ENCODE measurements around the gene BAD. TPM values are rescaled to one million over a fixed set of nuclear protein-coding genes. Genes with fewer than 3 reads are reported as not detected.

Gene BAD
- total and polyA plus RNA-seq, 10 of the 15 experiments (the other 5 are each of a cell fraction or from before 2014, with no cell fraction given) = 1.5 to 67.2 (median 39.6) TPM

DNA sequence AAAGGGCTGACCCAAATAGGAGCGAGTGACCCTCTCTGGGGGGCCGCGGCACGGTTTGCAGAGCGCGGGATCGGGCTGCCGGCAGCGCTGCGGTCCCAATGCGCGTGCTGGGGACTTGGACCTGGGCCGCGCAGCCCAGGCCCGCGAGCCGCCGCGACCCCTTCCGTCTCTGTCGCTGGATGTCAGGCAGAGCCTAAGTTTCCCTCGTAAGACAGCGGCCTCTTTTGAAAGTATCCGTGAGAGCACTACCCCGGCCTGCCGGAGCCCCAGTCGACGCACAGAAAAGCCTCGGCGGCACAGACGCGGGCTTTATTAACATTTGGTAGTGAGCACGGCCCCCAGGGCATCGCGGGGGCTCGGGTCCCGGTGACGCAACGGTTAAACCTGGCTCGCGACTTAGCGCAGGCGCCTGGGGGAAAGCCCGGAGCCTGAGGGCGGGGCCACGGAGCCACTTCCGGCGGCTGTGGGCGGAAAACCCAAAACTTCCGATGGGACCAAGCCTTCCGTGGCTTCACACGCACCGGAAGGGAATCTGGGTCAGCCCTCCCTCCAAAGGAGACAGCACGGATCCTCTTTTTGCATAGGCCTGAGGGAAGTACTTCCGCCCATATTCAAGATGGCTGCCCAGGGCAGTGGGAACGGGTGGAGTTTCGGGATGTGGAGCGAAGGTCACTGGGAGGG lies 14.8 kb downstream of the BAD start:
- Histone ChIP-seq H3K9ac (ENCODE audit: control insufficient read depth, insufficient read depth, low read length) (peak overlapping the region; percentile 97), H4K20me1 (ENCODE audit: control insufficient read depth, insufficient read depth) (no peaks in the 10 kb centered on the region), H3K36me3 (ENCODE audit: control insufficient read depth in 2 of 2, insufficient read depth in 2 of 2, low read length in 1 of 2) (no peaks in the 10 kb centered on the region; a peak in 2 of 4 replicates), H2AFZ (ENCODE audit: control insufficient read depth, low read depth, low read length) (peak overlapping the region; percentile 45), H3K79me2 (ENCODE audit: control insufficient read depth, insufficient read depth, low read length) (peaks cover 19% of the 10 kb centered on the region), H3K4me2 (ENCODE audit: control insufficient read depth, insufficient read depth) (peak overlapping the region; percentile 100), H3K4me1 (ENCODE audit: control insufficient read depth, insufficient read depth, low read length) (peaks cover 12% of the 10 kb centered on the region), H3K27ac (ENCODE audit: control insufficient read depth, insufficient read depth) (peak overlapping the region; percentile 81), H3K4me3 (peak overlapping the region; percentile 96), H3K9me3 (replicated peaks; ENCODE audit: control insufficient read depth, insufficient read depth, low read length) (no peaks in the 10 kb centered on the region), H3K27me3 (replicated peaks in 1 of 2; ENCODE audit: control insufficient read depth in 2 of 2, insufficient read depth in 2 of 2, low read length in 1 of 2) (no peaks in the 10 kb centered on the region)
- FAIRE-seq (peak; percentile 85), ATAC-seq (peak; percentile 86), DNase-seq (ENCODE audit: low read depth, low spot score) (peak; percentile 98)
- ChIA-PET CTCF (interaction anchor here (0.6 to 5.7 kb wide), 13 partner anchors 9 to 87 kb away, joined by 3 to 147 read pairs (median 5); partner anchors contain the start of genes BAD, CATSPERZ, FERMT3 and GPR137), RAD21 (ENCODE audit: unreplicated experiment) (interaction anchor here (0.5 to 4.3 kb wide), 9 partner anchors 14 to 322 kb away, joined by 3 to 56 read pairs (median 5); partner anchors contain the start of genes ESRRA, FERMT3, FKBP2 and PPP1R14B), POLR2A (interaction anchor here (0.8 to 6.3 kb wide), 13 partner anchors 14 to 69 kb away, joined by 3 to 92 read pairs (median 5); partner anchors contain the start of genes BAD, CATSPERZ, ESRRA and FERMT3), SMC1A (ENCODE audit: uncharacterized antibody, unreplicated experiment) (interaction anchor here (0.6 to 4.6 kb wide), 10 partner anchors 9 to 63 kb away, joined by 3 to 41 read pairs (median 3); partner anchors contain the start of genes BAD, CATSPERZ, FERMT3 and GPR137)
- intact Hi-C loops (cut with micrococcal nuclease; ENCODE audit: unreplicated experiment) = loop anchor here (1.0 to 2.0 kb wide), 3 partner anchors 16 to 37 kb away; partner anchors contain the start of genes GPR137 and PLCB3
- BruUV-seq (replicated peaks) = TSS peak; percentile 84
- 1% methylated on average over 58 of the region's 58 CpGs for WGBS (ENCODE audit: insufficient coverage, insufficient replicate concordance, low lambda C conversion rate, missing lambda C conversion rate)
- in situ Hi-C loops (cut with MboI) = no loop called here
- TF ChIP-seq, protein P1, sequence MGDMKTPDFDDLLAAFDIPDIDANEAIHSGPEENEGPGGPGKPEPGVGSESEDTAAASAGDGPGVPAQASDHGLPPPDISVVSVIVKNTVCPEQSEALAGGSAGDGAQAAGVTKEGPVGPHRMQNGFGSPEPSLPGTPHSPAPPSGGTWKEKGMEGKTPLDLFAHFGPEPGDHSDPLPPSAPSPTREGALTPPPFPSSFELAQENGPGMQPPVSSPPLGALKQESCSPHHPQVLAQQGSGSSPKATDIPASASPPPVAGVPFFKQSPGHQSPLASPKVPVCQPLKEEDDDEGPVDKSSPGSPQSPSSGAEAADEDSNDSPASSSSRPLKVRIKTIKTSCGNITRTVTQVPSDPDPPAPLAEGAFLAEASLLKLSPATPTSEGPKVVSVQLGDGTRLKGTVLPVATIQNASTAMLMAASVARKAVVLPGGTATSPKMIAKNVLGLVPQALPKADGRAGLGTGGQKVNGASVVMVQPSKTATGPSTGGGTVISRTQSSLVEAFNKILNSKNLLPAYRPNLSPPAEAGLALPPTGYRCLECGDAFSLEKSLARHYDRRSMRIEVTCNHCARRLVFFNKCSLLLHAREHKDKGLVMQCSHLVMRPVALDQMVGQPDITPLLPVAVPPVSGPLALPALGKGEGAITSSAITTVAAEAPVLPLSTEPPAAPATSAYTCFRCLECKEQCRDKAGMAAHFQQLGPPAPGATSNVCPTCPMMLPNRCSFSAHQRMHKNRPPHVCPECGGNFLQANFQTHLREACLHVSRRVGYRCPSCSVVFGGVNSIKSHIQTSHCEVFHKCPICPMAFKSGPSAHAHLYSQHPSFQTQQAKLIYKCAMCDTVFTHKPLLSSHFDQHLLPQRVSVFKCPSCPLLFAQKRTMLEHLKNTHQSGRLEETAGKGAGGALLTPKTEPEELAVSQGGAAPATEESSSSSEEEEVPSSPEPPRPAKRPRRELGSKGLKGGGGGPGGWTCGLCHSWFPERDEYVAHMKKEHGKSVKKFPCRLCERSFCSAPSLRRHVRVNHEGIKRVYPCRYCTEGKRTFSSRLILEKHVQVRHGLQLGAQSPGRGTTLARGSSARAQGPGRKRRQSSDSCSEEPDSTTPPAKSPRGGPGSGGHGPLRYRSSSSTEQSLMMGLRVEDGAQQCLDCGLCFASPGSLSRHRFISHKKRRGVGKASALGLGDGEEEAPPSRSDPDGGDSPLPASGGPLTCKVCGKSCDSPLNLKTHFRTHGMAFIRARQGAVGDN (IDR thresholded peaks at IDR 0.05) = no peak
- peak; percentile 99 for TF ChIP-seq IKZF2 (IDR thresholded peaks at IDR 0.05)
- TF ChIP-seq SIX5 (IDR thresholded peaks at IDR 0.05; ENCODE audit: low read depth, low read length, severe bottlenecking) = peak; percentile 91
- TF ChIP-seq NFIC (IDR thresholded peaks at IDR 0.05; ENCODE audit: low read depth, low read length) = no peak
- peak; percentile 86 for TF ChIP-seq TARDBP (IDR thresholded peaks at IDR 0.05; ENCODE audit: borderline replicate concordance)
- TF ChIP-seq, protein P2, sequence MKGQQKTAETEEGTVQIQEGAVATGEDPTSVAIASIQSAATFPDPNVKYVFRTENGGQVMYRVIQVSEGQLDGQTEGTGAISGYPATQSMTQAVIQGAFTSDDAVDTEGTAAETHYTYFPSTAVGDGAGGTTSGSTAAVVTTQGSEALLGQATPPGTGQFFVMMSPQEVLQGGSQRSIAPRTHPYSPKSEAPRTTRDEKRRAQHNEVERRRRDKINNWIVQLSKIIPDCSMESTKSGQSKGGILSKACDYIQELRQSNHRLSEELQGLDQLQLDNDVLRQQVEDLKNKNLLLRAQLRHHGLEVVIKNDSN (IDR thresholded peaks at IDR 0.05; ENCODE audit: borderline replicate concordance, extremely low read length, insufficient read depth, low read depth, low read length) = no peak
- TF ChIP-seq, protein P3, sequence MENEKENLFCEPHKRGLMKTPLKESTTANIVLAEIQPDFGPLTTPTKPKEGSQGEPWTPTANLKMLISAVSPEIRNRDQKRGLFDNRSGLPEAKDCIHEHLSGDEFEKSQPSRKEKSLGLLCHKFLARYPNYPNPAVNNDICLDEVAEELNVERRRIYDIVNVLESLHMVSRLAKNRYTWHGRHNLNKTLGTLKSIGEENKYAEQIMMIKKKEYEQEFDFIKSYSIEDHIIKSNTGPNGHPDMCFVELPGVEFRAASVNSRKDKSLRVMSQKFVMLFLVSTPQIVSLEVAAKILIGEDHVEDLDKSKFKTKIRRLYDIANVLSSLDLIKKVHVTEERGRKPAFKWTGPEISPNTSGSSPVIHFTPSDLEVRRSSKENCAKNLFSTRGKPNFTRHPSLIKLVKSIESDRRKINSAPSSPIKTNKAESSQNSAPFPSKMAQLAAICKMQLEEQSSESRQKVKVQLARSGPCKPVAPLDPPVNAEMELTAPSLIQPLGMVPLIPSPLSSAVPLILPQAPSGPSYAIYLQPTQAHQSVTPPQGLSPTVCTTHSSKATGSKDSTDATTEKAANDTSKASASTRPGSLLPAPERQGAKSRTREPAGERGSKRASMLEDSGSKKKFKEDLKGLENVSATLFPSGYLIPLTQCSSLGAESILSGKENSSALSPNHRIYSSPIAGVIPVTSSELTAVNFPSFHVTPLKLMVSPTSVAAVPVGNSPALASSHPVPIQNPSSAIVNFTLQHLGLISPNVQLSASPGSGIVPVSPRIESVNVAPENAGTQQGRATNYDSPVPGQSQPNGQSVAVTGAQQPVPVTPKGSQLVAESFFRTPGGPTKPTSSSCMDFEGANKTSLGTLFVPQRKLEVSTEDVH (IDR thresholded peaks at IDR 0.05; ENCODE audit: low read depth, partially characterized antibody) = peak; percentile 97
- no peak for TF ChIP-seq ZNF274 (IDR thresholded peaks at IDR 0.05; ENCODE audit: insufficient read depth, insufficient read length)
- TF ChIP-seq, protein P4, sequence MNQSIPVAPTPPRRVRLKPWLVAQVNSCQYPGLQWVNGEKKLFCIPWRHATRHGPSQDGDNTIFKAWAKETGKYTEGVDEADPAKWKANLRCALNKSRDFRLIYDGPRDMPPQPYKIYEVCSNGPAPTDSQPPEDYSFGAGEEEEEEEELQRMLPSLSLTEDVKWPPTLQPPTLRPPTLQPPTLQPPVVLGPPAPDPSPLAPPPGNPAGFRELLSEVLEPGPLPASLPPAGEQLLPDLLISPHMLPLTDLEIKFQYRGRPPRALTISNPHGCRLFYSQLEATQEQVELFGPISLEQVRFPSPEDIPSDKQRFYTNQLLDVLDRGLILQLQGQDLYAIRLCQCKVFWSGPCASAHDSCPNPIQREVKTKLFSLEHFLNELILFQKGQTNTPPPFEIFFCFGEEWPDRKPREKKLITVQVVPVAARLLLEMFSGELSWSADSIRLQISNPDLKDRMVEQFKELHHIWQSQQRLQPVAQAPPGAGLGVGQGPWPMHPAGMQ (IDR thresholded peaks at IDR 0.05; ENCODE audit: borderline replicate concordance) = no peak
- TF ChIP-seq CHD1 (IDR thresholded peaks at IDR 0.05; ENCODE audit: low read depth, low read length) = no peak
- TF ChIP-seq IKZF1 (conservative IDR thresholded peaks at IDR 0.05) = peak; percentile 100
- no peak for TF ChIP-seq HDAC6 (IDR thresholded peaks at IDR 0.05; ENCODE audit: unreplicated experiment)
- TF ChIP-seq NR2F1 (conservative IDR thresholded peaks at IDR 0.05) = peak; percentile 91
- no peak for TF ChIP-seq RBBP5 (conservative IDR thresholded peaks at IDR 0.05)
